Measurements from ENCODE around the gene LIMD2. TPM values are rescaled to one million over a fixed set of nuclear protein-coding genes. Genes with fewer than 3 reads are reported as not detected.
A peak's percentile ranks its signal among the peaks of the same experiment; 100 is the strongest.

The LIMD2 gene
- polyA plus RNA-seq, 1 of the 3 experiments (the other 2 are of a cell fraction) = 78.0 TPM

GRCh38 chr17:63693411-63694113, 6.4 kb downstream of the LIMD2 start:
- peaks cover 0 to 49% of the 10 kb centered on the region in 2 experiments; a peak in 1 of 4 replicates for H3K4me1 ChIP-seq (ENCODE audit: control insufficient read depth in 1 of 2, insufficient read depth in 2 of 2, low read depth in 1 of 2, low read length in 1 of 2)
- CTCF ChIA-PET = interaction anchor here (1.0 to 14.8 kb wide), 9 partner anchors 13 to 268 kb away, joined by 3 to 233 read pairs (median 6); no protein-coding TSS in a partner anchor
- no peak for DNase-seq
- H3K4me2 ChIP-seq = no peak overlapping the region
- POLR2A ChIA-PET = interaction anchor here (0.7 to 5.1 kb wide), 8 partner anchors 10 to 145 kb away, joined by 3 to 36 read pairs (median 6); partner anchors contain the start of gene MAP3K3
- peak overlapping the region in 1 of 2 experiments; percentile 80; a peak in 2 of 4 replicates for H3K27ac ChIP-seq (ENCODE audit: low read depth in 2 of 2, low read length in 1 of 2)
- TF ChIP-seq FOXJ3 (CRISPR knock-in tag; IDR thresholded peaks at IDR 0.05) = no peak
- TF ChIP-seq GATA2 (CRISPR knock-in tag; IDR thresholded peaks at IDR 0.05) = no peak
- no peak for TF ChIP-seq RFX5 (IDR thresholded peaks at IDR 0.05; ENCODE audit: low read length)
- no peak for TF ChIP-seq GABPA (IDR thresholded peaks at IDR 0.05; ENCODE audit: low read depth)
- TF ChIP-seq TEAD4 (IDR thresholded peaks at IDR 0.05; ENCODE audit: borderline replicate concordance, insufficient read depth) = no peak
- no peak for TF ChIP-seq JUND (IDR thresholded peaks at IDR 0.05)
- no peak for TF ChIP-seq MXI1 (IDR thresholded peaks at IDR 0.05; ENCODE audit: low read depth, low read length)
- H3F3A ChIP-seq (replicated peaks; ENCODE audit: insufficient read depth) = peaks cover 45% of the 10 kb centered on the region
- WGBS (ENCODE audit: low lambda C conversion rate) = 98% methylated on average over 8 of the region's 18 CpGs
- no peak overlapping the region for H3K9ac ChIP-seq
- H3K4me3 ChIP-seq (ENCODE audit: low read depth in 2 of 2, low read length in 1 of 2) = no peak overlapping the region
- H3K79me2 ChIP-seq (ENCODE audit: insufficient read depth) = peaks cover 10% of the 10 kb centered on the region; the same call in 1 of the 2 replicates
- H2AFZ ChIP-seq (ENCODE audit: low read depth) = no peak overlapping the region
- no peaks in the 10 kb centered on the region for H3K9me3 ChIP-seq
- peaks cover 11% of the 10 kb centered on the region for H4K20me1 ChIP-seq (ENCODE audit: insufficient read depth)
- peaks cover 35 to 71% of the 10 kb centered on the region in 2 experiments for H3K36me3 ChIP-seq (replicated peaks in 1 of 2; ENCODE audit: control insufficient read depth in 1 of 2, insufficient read depth in 2 of 2, low read length in 1 of 2)
- no peaks in the 10 kb centered on the region for H3K27me3 ChIP-seq (ENCODE audit: insufficient read depth)
- no peaks in the 10 kb centered on the region for H3K9me2 ChIP-seq

GRCh38 chr17:63692195-63692816, 7.6 kb downstream of the LIMD2 start:
- POLR2A ChIA-PET = interaction anchor here (1.0 to 2.7 kb wide), 2 partner anchors 13 to 19 kb away, joined by 4 to 12 read pairs; no protein-coding TSS in a partner anchor
- TF ChIP-seq NRF1 (IDR thresholded peaks at IDR 0.05; ENCODE audit: low read depth, low read length) = no peak
- TF ChIP-seq FOXM1 (IDR thresholded peaks at IDR 0.05; ENCODE audit: low read depth) = no peak
- no peak for TF ChIP-seq RXRA (IDR thresholded peaks at IDR 0.05; ENCODE audit: borderline replicate concordance, low read depth)
- TF ChIP-seq IRF3 (IDR thresholded peaks at IDR 0.05; ENCODE audit: low read depth, low read length) = no peak
- no peak for TF ChIP-seq SIN3A (IDR thresholded peaks at IDR 0.05; ENCODE audit: borderline replicate concordance, low read depth, low read length)
- TF ChIP-seq YY1 (IDR thresholded peaks at IDR 0.05; ENCODE audit: low read depth) = no peak
- TF ChIP-seq EP300 (IDR thresholded peaks at IDR 0.05; ENCODE audit: borderline replicate concordance in 1 of 2, low read depth in 1 of 2, low read length in 1 of 2) = no peak
- TF ChIP-seq USF1 (IDR thresholded peaks at IDR 0.05; ENCODE audit: borderline replicate concordance, low read depth) = no peak
- TF ChIP-seq MEF2A (IDR thresholded peaks at IDR 0.05; ENCODE audit: borderline replicate concordance, low read depth) = no peak
- no peak for TF ChIP-seq REST (IDR thresholded peaks at IDR 0.05; ENCODE audit: low read depth, low read length)
- no peak for TF ChIP-seq ELF1 (IDR thresholded peaks at IDR 0.05)
- TF ChIP-seq MXI1 (IDR thresholded peaks at IDR 0.05; ENCODE audit: low read depth, low read length) = no peak
- no peak for TF ChIP-seq CHD2 (IDR thresholded peaks at IDR 0.05; ENCODE audit: low read length, partially characterized antibody)
- no peak for TF ChIP-seq MAX (IDR thresholded peaks at IDR 0.05; ENCODE audit: low read depth)
- TF ChIP-seq TEAD4 (IDR thresholded peaks at IDR 0.05; ENCODE audit: borderline replicate concordance, insufficient read depth) = no peak
- TF ChIP-seq RAD21 (IDR thresholded peaks at IDR 0.05; ENCODE audit: low read length) = no peak

More at GRCh38 chr17:63692195-63692816, 7.6 kb downstream of the LIMD2 start:
- Histone ChIP-seq H2AFZ (ENCODE audit: low read depth) (no peak overlapping the region), H3K9ac (no peak overlapping the region), H3K9me3 (no peaks in the 10 kb centered on the region), H3K4me2 (no peak overlapping the region), H3K79me2 (ENCODE audit: insufficient read depth) (no peaks in the 10 kb centered on the region), H3K4me1 (ENCODE audit: control insufficient read depth in 1 of 2, insufficient read depth in 2 of 2, low read depth in 1 of 2, low read length in 1 of 2) (peaks cover 0 to 36% of the 10 kb centered on the region in 2 experiments; a peak in 1 of 4 replicates), H3K36me3 (replicated peaks in 1 of 2; ENCODE audit: control insufficient read depth in 1 of 2, insufficient read depth in 2 of 2, low read length in 1 of 2) (peaks cover 39 to 69% of the 10 kb centered on the region in 2 experiments), H3K4me3 (ENCODE audit: low read depth in 2 of 2, low read length in 1 of 2) (no peak overlapping the region), H3K27me3 (ENCODE audit: insufficient read depth) (no peaks in the 10 kb centered on the region), H3K27ac (ENCODE audit: low read depth in 2 of 2, low read length in 1 of 2) (no peak overlapping the region; a peak in 1 of 4 replicates), H4K20me1 (ENCODE audit: insufficient read depth) (peaks cover 3% of the 10 kb centered on the region), H3F3A (replicated peaks; ENCODE audit: insufficient read depth) (peaks cover 34% of the 10 kb centered on the region), H3K9me2 (no peaks in the 10 kb centered on the region)
- DNase-seq = no peak
- CTCF ChIA-PET = interaction anchor here (0.6 to 14.8 kb wide), 4 partner anchors 12 to 267 kb away, joined by 3 to 233 read pairs (median 40); no protein-coding TSS in a partner anchor
- 95% methylated on average over 11 of the region's 11 CpGs for WGBS (ENCODE audit: low lambda C conversion rate)

Measured in SK-N-SH (cell line).